MM.1S (cell line): Measurements from ENCODE around the gene AP3B1.

Source experiments
- DNase-seq: peaks from one replicate; pipeline ENCODE4 v3.0.0-alpha.2; 2015
- H2AFZ ChIP-seq: fragments of 300-600 bp; sonication (generic); 2 replicates; pipeline ENCODE4 v1.6.0; 2016; ENCODE audit warnings: antibody characterized with exemption, low read length
- H3F3A ChIP-seq: fragments of 300-600 bp; sonication (generic); 2 replicates; pipeline ENCODE4 v1.6.1; 2016; ENCODE audit warnings: mild to moderate bottlenecking, antibody characterized with exemption, low read length, moderate library complexity, mixed read lengths; ENCODE audit not compliant: insufficient read depth
- H3K27ac ChIP-seq: fragments of 300-600 bp; sonication (generic); 2 replicates; pipeline ENCODE4 v1.5.1; 2016; ENCODE audit warnings: mild to moderate bottlenecking, low read length
- H3K27me3 ChIP-seq: fragments of 300-600 bp; sonication (generic); replicated peaks from 2 replicates; pipeline ENCODE4 v1.6.0; 2016; ENCODE audit warnings: low read length; ENCODE audit not compliant: insufficient read depth
- H3K36me3 ChIP-seq: fragments of 300-600 bp; sonication (generic); replicated peaks from 2 replicates; pipeline ENCODE4 v1.6.1; 2016; ENCODE audit warnings: mild to moderate bottlenecking, low read length, mixed read lengths; ENCODE audit not compliant: insufficient read depth
- H3K4me1 ChIP-seq: fragments of 300-600 bp; sonication (generic); 2 replicates; pipeline ENCODE4 v1.6.1; 2016; ENCODE audit warnings: low read length, mixed read lengths
- H3K4me2 ChIP-seq: fragments of 300-600 bp; sonication (generic); 2 replicates; pipeline ENCODE4 v1.6.0; 2016; ENCODE audit warnings: low read depth, low read length
- H3K4me3 ChIP-seq: fragments of 300-600 bp; sonication (generic); 2 replicates; pipeline ENCODE4 v1.5.1; 2016; ENCODE audit warnings: low read length, mixed read lengths
- H3K79me2 ChIP-seq: fragments of 300-600 bp; sonication (generic); 2 replicates; pipeline ENCODE4 v1.6.1; 2016; ENCODE audit warnings: mixed run types, low read length, mixed read lengths
- H3K9ac ChIP-seq: fragments of 300-600 bp; sonication (generic); 2 replicates; pipeline ENCODE4 v1.6.1; 2016; ENCODE audit warnings: low read length, mixed read lengths
- H3K9me2 ChIP-seq: fragments of 300-600 bp; sonication (generic); replicated peaks from 2 replicates; pipeline ENCODE4 v1.6.1; 2016; ENCODE audit warnings: mild to moderate bottlenecking, low read length, mixed read lengths; ENCODE audit not compliant: insufficient read depth
- H3K9me3 ChIP-seq: fragments of 300-600 bp; sonication (generic); replicated peaks from 2 replicates; pipeline ENCODE4 v1.6.1; 2016; ENCODE audit warnings: mild to moderate bottlenecking, low read length, mixed read lengths; ENCODE audit not compliant: insufficient read depth
- H4K20me1 ChIP-seq: fragments of 300-600 bp; sonication (generic); 2 replicates; pipeline ENCODE4 v1.6.1; 2016; ENCODE audit warnings: mild to moderate bottlenecking, low read length, moderate library complexity, mixed read lengths; ENCODE audit not compliant: insufficient read depth
- EZH2 ChIP-seq: fragments of 300-600 bp; sonication (generic); optimal IDR thresholded peaks from 2 replicates; pipeline ENCODE3; 2017; ENCODE audit warnings: low read depth, mild to moderate bottlenecking, antibody characterized with exemption, low read length, mixed read lengths
- EZH2phosphoT487 ChIP-seq: fragments of 300-600 bp; sonication (generic); IDR thresholded peaks from 2 replicates; pipeline ENCODE4 v1.6.1; 2018; ENCODE audit warnings: antibody characterized with exemption, low read length
- TF ChIP-seq, protein P1 (sequence below): fragments of 300-600 bp; sonication (generic); IDR thresholded peaks from 2 replicates; pipeline ENCODE4 v1.5.1; 2016; ENCODE audit warnings: antibody characterized with exemption, low read length, mixed read lengths

AP3B1 gene

DNA sequence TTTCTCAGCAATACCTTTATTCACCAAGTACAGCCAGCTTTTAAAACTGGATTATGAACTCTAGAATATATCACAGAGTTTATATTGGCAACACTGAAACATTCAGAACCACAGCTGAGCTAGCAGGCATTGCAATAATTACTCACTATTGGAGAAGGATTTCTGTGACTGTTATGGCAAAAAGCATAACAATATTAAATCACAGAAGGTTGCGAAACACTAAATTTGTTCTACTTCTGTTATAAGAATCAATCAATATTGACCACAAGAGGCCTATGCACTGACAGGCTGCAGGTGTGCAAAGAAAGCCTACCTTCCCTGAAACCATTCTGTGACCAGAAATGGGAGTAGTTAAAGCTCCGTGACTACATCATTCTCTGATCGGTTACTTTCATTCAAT lies 59.2 kb downstream of the AP3B1 start:
- H3K36me3 ChIP-seq: no peaks in the 10 kb centered on the region
- H3K27ac ChIP-seq: no peak overlapping the region
- H3K4me1 ChIP-seq: no peaks in the 10 kb centered on the region
- no peaks in the 10 kb centered on the region for H3F3A ChIP-seq
- DNase-seq: no peak
- H3K79me2 ChIP-seq: no peaks in the 10 kb centered on the region
- no peak overlapping the region for H2AFZ ChIP-seq
- H4K20me1 ChIP-seq: no peaks in the 10 kb centered on the region
- H3K9me2 ChIP-seq: no peaks in the 10 kb centered on the region
- no peak overlapping the region for H3K4me2 ChIP-seq
- TF ChIP-seq EZH2 (no peak), EZH2phosphoT487 (no peak)
- TF ChIP-seq, protein P1, sequence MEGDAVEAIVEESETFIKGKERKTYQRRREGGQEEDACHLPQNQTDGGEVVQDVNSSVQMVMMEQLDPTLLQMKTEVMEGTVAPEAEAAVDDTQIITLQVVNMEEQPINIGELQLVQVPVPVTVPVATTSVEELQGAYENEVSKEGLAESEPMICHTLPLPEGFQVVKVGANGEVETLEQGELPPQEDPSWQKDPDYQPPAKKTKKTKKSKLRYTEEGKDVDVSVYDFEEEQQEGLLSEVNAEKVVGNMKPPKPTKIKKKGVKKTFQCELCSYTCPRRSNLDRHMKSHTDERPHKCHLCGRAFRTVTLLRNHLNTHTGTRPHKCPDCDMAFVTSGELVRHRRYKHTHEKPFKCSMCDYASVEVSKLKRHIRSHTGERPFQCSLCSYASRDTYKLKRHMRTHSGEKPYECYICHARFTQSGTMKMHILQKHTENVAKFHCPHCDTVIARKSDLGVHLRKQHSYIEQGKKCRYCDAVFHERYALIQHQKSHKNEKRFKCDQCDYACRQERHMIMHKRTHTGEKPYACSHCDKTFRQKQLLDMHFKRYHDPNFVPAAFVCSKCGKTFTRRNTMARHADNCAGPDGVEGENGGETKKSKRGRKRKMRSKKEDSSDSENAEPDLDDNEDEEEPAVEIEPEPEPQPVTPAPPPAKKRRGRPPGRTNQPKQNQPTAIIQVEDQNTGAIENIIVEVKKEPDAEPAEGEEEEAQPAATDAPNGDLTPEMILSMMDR: no peak
- no peaks in the 10 kb centered on the region for H3K27me3 ChIP-seq
- H3K4me3 ChIP-seq: no peak overlapping the region
- no peaks in the 10 kb centered on the region for H3K9me3 ChIP-seq
- H3K9ac ChIP-seq: no peak overlapping the region

DNA sequence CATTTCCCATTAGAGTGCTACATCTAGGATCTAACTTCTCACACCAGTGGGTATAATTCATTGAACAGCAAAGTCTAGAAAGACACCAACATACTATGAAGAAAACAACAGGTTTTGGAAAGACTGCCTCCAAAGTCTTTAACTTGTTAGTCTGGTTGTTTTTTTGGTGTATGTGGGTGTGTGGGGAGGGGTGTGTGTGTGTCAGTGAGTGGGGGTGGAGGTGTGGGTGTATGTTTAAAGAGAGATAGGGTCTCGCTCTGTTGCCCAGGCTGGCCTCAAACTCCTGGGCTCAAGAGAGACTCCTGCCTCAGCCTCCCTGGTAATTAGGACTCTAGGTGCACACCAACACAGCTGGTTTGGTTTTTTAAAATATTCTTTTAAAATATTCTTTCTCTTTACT lies 59.7 kb downstream of the AP3B1 start:
- H3K36me3 ChIP-seq: no peaks in the 10 kb centered on the region
- H3K9ac ChIP-seq: no peak overlapping the region
- no peaks in the 10 kb centered on the region for H4K20me1 ChIP-seq
- H3K9me2 ChIP-seq: no peaks in the 10 kb centered on the region
- no peaks in the 10 kb centered on the region for H3K27me3 ChIP-seq
- no peaks in the 10 kb centered on the region for H3K79me2 ChIP-seq
- no peak for TF ChIP-seq EZH2
- no peak for TF ChIP-seq EZH2phosphoT487
- TF ChIP-seq, protein P1: no peak
- H2AFZ ChIP-seq: no peak overlapping the region
- H3F3A ChIP-seq: no peaks in the 10 kb centered on the region
- H3K9me3 ChIP-seq: no peaks in the 10 kb centered on the region
- H3K4me2 ChIP-seq: no peak overlapping the region
- DNase-seq: no peak
- H3K27ac ChIP-seq: no peak overlapping the region
- H3K4me3 ChIP-seq: no peak overlapping the region
- no peaks in the 10 kb centered on the region for H3K4me1 ChIP-seq

DNA sequence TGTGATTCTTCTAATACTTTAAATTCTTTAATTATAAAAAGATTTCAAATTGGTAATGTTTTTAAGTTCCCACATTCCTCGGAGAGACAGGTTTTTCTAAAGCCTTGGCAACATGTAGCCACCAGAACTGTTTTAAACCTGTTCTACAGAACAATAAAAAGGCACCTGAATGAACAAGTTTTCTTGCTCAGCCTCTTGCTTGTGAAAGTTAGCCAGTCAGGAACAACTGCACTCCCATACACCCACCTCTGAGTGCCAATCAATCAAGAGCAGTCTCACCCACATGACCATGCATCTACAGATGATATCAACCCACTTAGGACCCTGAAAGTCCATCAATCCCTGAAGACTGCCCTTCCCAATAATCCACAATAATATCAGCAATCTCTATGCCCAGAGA lies 62.3 kb downstream of the AP3B1 start:
- H3K27ac ChIP-seq: no peak overlapping the region
- no peaks in the 10 kb centered on the region for H3K9me2 ChIP-seq
- no peak for DNase-seq
- no peak overlapping the region for H3K4me2 ChIP-seq
- H3K4me3 ChIP-seq: no peak overlapping the region
- no peaks in the 10 kb centered on the region for H4K20me1 ChIP-seq
- H3K9ac ChIP-seq: no peak overlapping the region
- TF ChIP-seq EZH2: no peak
- TF ChIP-seq EZH2phosphoT487: no peak
- TF ChIP-seq, protein P1: no peak
- H3K4me1 ChIP-seq: no peaks in the 10 kb centered on the region
- H3K79me2 ChIP-seq: no peaks in the 10 kb centered on the region
- no peak overlapping the region for H2AFZ ChIP-seq
- H3F3A ChIP-seq: no peaks in the 10 kb centered on the region
- H3K36me3 ChIP-seq: no peaks in the 10 kb centered on the region
- no peaks in the 10 kb centered on the region for H3K27me3 ChIP-seq
- no peaks in the 10 kb centered on the region for H3K9me3 ChIP-seq
